CD1c-positive myeloid dendritic cell (primary cell): ENCODE measurements around the gene TENM3.

Experiments used
- DNase-seq: peaks from one replicate; pipeline ENCODE4 v3.0.0-alpha.2; 2016; ENCODE audit errors: extremely low spot score

The TENM3 gene

GRCh38 chr4:182776376-182777105, 533.3 kb downstream of the TENM3 start:
- no peak for DNase-seq

GRCh38 chr4:182778222-182778982, 535.2 kb downstream of the TENM3 start:
- DNase-seq, result no peak

GRCh38 chr4:182786991-182787390, 543.8 kb downstream of the TENM3 start:
- no peak for DNase-seq

GRCh38 chr4:182788201-182788600, 545.0 kb downstream of the TENM3 start:
- no peak for DNase-seq

- no peak for DNase-seq
These were observed 546.3 kb downstream of the TENM3 start for GRCh38 chr4:182789529-182789928.

- DNase-seq, result no peak
These were observed 552.4 kb downstream of the TENM3 start for GRCh38 chr4:182795446-182796238.

- no peak for DNase-seq
These were observed 556.5 kb downstream of the TENM3 start for GRCh38 chr4:182799515-182800215.

GRCh38 chr4:182800216-182800515, 557.0 kb downstream of the TENM3 start:
- DNase-seq, result no peak

GRCh38 chr4:182801636-182802035, 558.4 kb downstream of the TENM3 start:
- DNase-seq, result no peak

GRCh38 chr4:182802621-182803020, 559.4 kb downstream of the TENM3 start:
- DNase-seq, result no peak

- no peak for DNase-seq
These were observed 560.0 kb downstream of the TENM3 start for GRCh38 chr4:182803235-182803634.

- DNase-seq, result no peak
These were observed 560.9 kb downstream of the TENM3 start for GRCh38 chr4:182804131-182804530.

- DNase-seq, result no peak
These were observed 562.1 kb downstream of the TENM3 start for GRCh38 chr4:182805321-182805720.

GRCh38 chr4:182805750-182806149, 562.5 kb downstream of the TENM3 start:
- no peak for DNase-seq

GRCh38 chr4:182806259-182807252, 563.4 kb downstream of the TENM3 start:
- DNase-seq, result peak; percentile 66

GRCh38 chr4:182807346-182807745, 564.1 kb downstream of the TENM3 start:
- DNase-seq, result no peak

GRCh38 chr4:182807767-182808548, 564.8 kb downstream of the TENM3 start:
- DNase-seq, result no peak

GRCh38 chr4:182808673-182809416, 565.6 kb downstream of the TENM3 start:
- peak; percentile 52 for DNase-seq

GRCh38 chr4:182809417-182810102, 566.4 kb downstream of the TENM3 start:
- no peak for DNase-seq
